Testis (tissue), 3 donors: ENCODE results near the gene KIAA0513. TPM values are rescaled to one million over a fixed set of nuclear protein-coding genes. Genes with fewer than 3 reads are reported as not detected.

ENCODE experiments used
- DNase-seq: peaks from one replicate; pipeline ENCODE4 v3.0.0-alpha.2; 2019
- H3K27ac ChIP-seq, 2 donors: fragments of 200-600 bp; sonication (generic); one replicate each; pipeline ENCODE4 v1.5.1; 2019
- H3K27me3 ChIP-seq: fragments of 200-600 bp; sonication (generic); one replicate; pipeline ENCODE4 v1.5.1; 2019
- H3K36me3 ChIP-seq: fragments of 200-600 bp; sonication (generic); one replicate; pipeline ENCODE4 v1.5.1; 2017; ENCODE audit warnings: low read depth; ENCODE audit errors: missing control alignments
- H3K4me1 ChIP-seq: fragments of 200-600 bp; sonication (generic); one replicate; pipeline ENCODE4 v1.5.1; 2019
- H3K4me3 ChIP-seq, 2 donors: fragments of 200-600 bp; sonication (generic); one replicate each; pipeline ENCODE4 v1.5.1; 2017 to 2019
- H3K9me3 ChIP-seq: fragments of 200-600 bp; sonication (generic); one replicate; pipeline ENCODE4 v1.5.1; 2017
- CTCF ChIP-seq, 3 experiments: fragments of 450-650 bp in 2 of 3; fragments of 200-600 bp in 1 of 3; sonication (generic) in 1 of 3; IDR thresholded peaks; one replicate each; pipeline ENCODE4 v1.5.1; 2016 to 2019; ENCODE audit warnings: antibody characterized with exemption in 3 of 3, mild to moderate bottlenecking in 2 of 3, moderate library complexity in 1 of 3
- POLR2A ChIP-seq: fragments of 450-650 bp; IDR thresholded peaks from one replicate; pipeline ENCODE4 v1.6.1; 2017; ENCODE audit warnings: antibody characterized with exemption, mild to moderate bottlenecking, moderate library complexity
- WGBS, 2 donors: methylation state at CpG; one replicate each; pipeline ENCODE4 v1.1.5; 2018; 5-methylcytosine and 5-hydroxymethylcytosine counted together
- intact Hi-C: fragments of 100-400 bp; cut with DNase I; formaldehyde crosslinking; loops from one replicate; pipeline ENCODE4 v1.15.1; 2023; ENCODE audit warnings: low total_unique reads
- polyA plus RNA-seq: library from polyadenylated mRNA; stranded (reverse); fragments of 350-450 nt; fragmentation: Illumina TruSeq; extraction: RNeasy Lipid Tissue Mini Kit (QIAGEN cat#74804); gene quantifications from one replicate; pipeline ENCODE4 v1.2.3, GENCODE V29; 2014; ENCODE audit warnings: low read depth, low replicate concordance; ENCODE audit not compliant: insufficient read depth
- total RNA-seq, 2 donors: library from RNA; depleted of rRNA; stranded (reverse); fragments of >200 nt; gene quantifications; one replicate each; pipeline ENCODE4 v1.2.3, GENCODE V29; 2016

KIAA0513 gene
- total and polyA plus RNA-seq, 3 donors from 2014 or later: 9.8 to 18.7 (median 18.4) TPM

- Histone ChIP-seq H3K4me3 (no peak overlapping the region), H3K4me1 (peaks cover 37% of the 10 kb centered on the region), H3K36me3 (no peaks in the 10 kb centered on the region), H3K27ac (no peak overlapping the region), H3K27me3 (no peaks in the 10 kb centered on the region), H3K9me3 (no peaks in the 10 kb centered on the region)
- TF ChIP-seq POLR2A (no peak), CTCF (IDR thresholded peaks at IDR 0.05) (no peak)
- intact Hi-C loops: loop anchor here (10.0 kb wide), 1 partner anchor 77 kb away; no protein-coding TSS in a partner anchor
- DNase-seq: no peak
- WGBS, 2 donors: 89% methylated on average over 9 of the region's 9 CpGs
Observed at GRCh38 chr16:85128079-85128837, 100.7 kb downstream of the KIAA0513 start.

GRCh38 chr16:85129876-85130704, 102.5 kb downstream of the KIAA0513 start:
- Histone ChIP-seq H3K36me3 (no peaks in the 10 kb centered on the region), H3K27ac (peak overlapping the region; percentile 37 to 70), H3K9me3 (no peaks in the 10 kb centered on the region), H3K4me3 (no peak overlapping the region), H3K27me3 (no peaks in the 10 kb centered on the region), H3K4me1 (peaks cover 36% of the 10 kb centered on the region)
- TF ChIP-seq POLR2A: no peak
- no peak for TF ChIP-seq CTCF (IDR thresholded peaks at IDR 0.05)
- no peak for DNase-seq
- 32 to 37% methylated on average over 15 of the region's 15 CpGs for WGBS, 2 donors
- intact Hi-C loops: loop anchor here (10.0 kb wide), 1 partner anchor 75 kb away; no protein-coding TSS in a partner anchor

GRCh38 chr16:85130705-85131028, 103.1 kb downstream of the KIAA0513 start:
- TF ChIP-seq POLR2A (no peak), CTCF (IDR thresholded peaks at IDR 0.05) (no peak)
- intact Hi-C loops: no loop called here
- H3K27me3 ChIP-seq: no peaks in the 10 kb centered on the region
- H3K9me3 ChIP-seq: no peaks in the 10 kb centered on the region
- H3K36me3 ChIP-seq: no peaks in the 10 kb centered on the region
- peaks cover 30% of the 10 kb centered on the region for H3K4me1 ChIP-seq
- no peak overlapping the region for H3K4me3 ChIP-seq
- H3K27ac ChIP-seq: peak overlapping the region; percentile 37 to 70
- DNase-seq: no peak
- WGBS, 2 donors: 33 to 68% methylated on average over 5 of the region's 5 CpGs

GRCh38 chr16:85132456-85133289, 105.1 kb downstream of the KIAA0513 start:
- TF ChIP-seq CTCF (IDR thresholded peaks at IDR 0.05) (no peak), POLR2A (no peak)
- Histone ChIP-seq H3K4me3 (no peak overlapping the region), H3K36me3 (no peaks in the 10 kb centered on the region), H3K27me3 (no peaks in the 10 kb centered on the region), H3K4me1 (peaks cover 29% of the 10 kb centered on the region), H3K27ac (no peak overlapping the region), H3K9me3 (no peaks in the 10 kb centered on the region)
- 93 to 95% methylated on average over 20 of the region's 20 CpGs for WGBS, 2 donors
- no peak for DNase-seq
- intact Hi-C loops: no loop called here
